HK-2 (cell line): ENCODE measurements around the gene FOXF1.

Source experiments
- DNase-seq: peaks from one replicate; pipeline ENCODE4 v3.0.0-alpha.2; 2018; ENCODE audit not compliant: unreplicated experiment

FOXF1 gene

DNA sequence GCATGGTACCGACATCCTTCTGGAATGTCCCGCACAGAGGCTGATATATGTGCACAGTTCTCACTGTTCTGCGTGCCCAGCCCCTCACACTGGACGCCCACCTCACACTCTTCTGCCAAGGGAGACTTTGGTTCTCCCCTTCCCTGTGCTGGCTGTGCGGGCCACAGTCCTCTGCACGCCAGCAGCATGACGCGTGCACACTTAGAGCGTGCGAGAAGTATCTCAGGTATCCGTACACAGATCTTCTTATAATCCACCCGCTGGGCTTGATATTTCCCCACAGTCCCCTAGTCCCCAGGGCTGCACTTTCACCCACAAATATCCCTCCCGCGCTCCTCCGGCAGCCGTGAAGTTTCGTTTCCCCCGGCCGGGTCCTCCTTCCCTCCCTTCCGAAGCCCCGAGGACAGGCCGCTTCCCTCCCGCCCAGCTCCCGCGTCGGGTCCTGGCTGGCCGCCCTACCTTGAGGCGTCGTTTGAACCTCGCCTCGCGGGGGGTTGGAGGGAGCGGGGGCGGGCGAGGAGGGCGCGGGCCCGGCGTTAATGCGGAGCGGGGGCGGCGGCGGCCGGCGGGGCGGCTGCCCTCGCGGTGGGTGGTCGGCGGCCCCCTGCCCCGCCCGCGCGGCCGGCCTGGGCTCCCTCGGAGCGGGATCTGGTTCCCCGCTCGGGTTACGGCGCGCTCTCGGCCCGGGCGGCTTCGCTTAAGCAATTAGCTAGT is 5.0 kb upstream of the FOXF1 start:
- DNase-seq: no peak

DNA sequence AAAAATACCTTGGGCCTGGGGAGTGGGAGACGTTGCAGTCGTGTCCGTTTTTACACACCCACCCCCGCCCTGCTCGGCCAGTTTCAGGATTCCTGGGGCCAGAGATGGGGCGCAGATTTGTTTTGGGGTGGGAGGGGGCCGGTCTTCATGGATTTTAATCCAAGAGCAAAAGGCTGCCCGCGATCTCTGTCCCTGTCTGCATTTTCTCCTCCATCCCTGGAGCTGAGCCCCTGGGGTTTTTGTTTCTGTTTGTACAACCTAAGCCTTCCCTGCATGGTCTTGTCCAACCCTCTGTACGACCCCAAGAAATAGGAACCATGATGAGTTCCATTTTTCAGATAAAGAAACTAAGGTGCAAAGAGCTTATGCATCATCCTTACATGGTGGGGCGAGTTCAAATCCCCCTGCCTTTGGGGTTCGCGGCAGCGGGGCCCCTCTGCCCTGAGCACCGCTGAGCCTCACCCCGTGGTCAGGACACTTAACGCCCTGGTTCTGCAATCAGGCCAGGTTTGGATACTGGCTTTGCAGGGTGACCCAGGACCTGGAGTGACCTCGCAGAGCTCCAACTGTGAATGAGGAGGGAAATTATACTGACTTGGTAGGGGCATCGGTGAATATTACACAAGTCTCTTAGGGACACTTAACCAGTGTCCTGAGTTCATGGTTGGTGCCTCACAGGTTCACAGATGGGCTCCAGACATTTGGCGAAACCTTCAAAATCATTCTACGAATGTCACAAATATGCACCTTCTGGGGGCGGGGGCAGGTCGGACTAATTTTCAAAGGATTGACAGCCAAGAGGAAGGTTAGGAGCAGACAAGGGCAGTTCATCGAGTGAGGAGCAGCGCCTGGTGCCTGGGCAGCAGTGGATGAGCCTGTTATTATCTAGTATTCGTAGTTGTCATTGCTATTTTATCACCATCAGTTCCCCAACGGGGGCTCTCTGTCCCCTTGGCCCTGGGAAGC is 4.1 kb upstream of the FOXF1 start:
- DNase-seq: no peak

DNA sequence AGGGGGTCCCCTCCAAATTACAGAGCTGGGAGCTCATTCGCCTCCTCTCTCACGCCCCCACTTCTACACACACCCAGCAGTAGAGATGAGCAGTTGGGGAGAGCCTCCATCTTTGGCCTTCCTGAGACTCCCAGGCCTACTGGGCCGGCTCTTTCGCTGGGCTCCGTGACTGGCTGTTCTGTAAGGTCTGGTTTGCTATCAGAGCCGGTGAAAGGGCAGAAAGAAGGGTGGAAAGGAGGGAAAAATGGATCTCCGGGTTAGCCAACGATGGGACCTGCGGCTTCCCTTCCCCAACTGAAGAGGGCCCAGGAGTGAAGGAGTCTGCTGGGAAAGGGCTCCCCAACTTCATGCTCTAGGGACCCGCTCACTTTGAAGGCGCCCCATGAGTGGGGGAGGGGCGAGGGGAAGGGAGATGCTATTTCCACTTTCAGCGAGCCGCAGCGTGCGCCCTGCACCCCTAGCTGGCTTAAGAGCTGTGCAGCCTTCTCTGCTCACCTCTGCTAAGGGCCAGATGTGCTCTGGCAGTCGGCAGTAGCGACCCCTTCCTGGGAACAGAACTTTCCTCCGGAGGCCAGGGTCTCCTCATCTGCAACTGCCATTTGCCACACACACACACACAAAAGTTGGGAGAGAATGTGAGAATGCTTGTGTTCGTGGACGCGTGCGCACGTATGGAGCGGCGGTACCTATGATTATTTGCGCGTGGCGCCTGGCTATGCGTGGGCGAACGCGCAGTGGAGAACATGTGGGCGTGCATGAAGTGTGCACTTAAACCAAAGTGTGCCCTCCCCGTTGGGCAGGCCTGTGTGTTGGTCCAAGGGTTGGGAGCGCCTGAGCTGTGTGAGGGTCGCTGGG is 2.9 kb upstream of the FOXF1 start:
- DNase-seq: no peak

DNA sequence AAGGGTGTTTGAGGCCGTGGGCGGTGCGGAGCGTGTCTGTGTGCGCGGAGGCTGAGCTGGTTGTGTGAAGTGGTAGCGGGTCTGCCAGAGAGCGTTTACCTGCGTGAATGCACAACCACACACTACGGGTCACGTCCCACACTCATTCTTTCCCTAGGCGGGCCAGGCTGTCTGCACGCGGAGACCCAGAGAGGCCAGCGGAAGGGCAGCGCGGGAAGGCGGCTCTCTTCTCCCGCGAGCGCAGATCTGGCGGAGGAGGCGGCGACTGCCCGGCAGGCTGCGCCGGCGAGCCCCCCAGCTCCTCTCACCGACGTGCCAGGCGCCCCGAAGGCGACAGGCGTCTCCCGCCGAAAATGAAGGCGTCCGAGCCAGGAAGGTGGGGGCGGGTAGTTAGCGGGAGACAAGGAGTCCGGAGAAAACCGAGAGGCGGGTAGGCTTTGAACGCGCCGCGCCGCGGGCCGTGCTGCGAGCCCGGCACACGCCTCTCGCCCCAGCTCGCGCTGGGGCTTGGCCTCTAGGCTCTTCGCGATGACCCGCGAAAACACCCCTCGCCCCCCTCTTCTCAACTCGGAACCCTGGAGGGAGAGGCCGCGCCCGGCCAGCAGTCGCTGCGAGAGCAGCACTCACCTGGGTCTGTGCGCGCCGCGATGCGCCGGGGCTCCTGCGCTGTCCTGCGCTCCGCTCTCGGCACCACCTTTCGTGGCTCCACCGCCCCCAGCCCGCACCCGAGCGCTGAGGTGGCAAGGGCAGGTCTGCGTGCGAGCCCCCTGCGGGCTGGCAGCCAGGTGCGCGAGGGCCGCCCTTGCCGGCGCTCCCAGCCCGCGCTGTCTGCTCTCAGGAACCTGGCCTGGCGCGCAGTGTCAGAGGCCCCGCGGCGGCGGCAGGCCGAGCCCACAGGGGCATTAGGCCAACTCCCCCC is 2.0 kb upstream of the FOXF1 start:
- no peak for DNase-seq

DNA sequence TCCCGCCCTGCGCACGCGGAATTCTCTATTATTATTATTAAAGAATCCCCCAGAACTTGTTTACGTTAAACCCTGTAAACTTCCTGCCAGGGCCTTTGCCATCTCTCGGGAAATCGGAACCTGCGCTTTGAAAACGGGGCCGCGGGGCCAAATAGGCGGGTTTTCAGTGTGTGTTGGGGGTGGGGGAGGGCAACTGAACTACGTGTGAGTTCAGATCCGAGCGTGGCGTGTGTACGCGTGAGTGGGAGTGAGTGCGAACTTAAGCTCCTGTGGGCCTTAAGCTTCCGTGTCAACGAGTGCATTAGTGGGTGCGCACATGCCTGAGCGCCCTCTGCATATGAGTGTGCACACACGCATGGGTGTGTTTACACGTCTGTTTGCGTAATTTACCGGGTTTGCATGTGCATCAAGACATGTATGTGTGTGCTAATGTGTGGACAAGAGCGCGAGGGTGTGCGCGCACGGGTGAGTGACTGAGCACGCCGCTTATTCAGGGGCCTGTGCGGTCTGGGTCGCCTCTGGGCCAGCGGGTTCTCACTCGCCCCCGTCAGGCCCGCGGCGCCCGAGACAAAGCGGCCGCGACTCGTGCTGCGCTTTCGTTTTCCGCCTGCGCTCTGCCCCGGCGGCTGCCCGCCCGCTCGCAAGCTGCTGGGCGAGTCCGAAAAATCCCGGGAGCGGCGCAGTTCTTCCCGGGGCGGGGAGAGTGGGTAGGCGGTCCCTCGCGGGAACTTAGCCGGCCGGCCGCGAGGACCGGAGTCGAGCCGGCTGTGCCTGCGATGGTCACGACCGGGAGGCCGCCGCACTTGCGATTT is 1.2 kb upstream of the FOXF1 start:
- DNase-seq: peak; percentile 20

DNA sequence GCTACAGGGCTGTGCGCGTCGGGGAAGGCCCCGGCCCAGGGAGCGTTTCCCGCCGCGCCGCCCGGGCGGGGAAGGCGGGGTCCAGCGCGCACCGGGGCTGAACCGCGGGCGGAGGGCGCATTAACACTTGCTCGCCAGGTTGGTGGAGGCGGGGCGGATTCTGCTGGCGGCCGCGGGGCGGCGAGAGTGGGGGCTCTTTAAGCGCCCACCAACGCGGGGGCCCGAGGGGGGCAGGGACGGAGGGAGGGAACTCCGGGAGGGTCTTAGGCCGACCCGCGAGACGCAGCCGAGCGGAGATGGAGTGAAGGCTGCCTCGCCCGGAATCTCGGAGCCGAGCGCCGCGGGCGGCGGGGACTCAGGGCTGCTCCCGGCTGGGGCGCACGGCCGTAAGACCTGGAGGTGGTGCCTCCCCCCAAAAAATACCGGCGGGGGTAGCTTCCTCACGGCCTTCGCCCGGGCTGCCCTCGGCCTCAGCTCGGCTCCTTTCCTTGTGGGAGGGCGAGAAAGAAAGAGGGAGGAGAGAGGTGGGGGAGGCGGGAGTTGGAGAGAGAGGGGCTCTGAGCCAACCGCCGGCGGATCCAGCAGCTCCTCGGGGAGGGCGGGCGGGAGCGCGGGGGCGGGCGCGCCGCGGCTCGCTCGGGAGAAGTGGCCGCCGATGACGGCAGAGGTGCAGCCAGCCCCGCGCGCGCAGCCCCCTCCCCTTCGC is 415 bp upstream of the FOXF1 start:
- DNase-seq: no peak

DNA sequence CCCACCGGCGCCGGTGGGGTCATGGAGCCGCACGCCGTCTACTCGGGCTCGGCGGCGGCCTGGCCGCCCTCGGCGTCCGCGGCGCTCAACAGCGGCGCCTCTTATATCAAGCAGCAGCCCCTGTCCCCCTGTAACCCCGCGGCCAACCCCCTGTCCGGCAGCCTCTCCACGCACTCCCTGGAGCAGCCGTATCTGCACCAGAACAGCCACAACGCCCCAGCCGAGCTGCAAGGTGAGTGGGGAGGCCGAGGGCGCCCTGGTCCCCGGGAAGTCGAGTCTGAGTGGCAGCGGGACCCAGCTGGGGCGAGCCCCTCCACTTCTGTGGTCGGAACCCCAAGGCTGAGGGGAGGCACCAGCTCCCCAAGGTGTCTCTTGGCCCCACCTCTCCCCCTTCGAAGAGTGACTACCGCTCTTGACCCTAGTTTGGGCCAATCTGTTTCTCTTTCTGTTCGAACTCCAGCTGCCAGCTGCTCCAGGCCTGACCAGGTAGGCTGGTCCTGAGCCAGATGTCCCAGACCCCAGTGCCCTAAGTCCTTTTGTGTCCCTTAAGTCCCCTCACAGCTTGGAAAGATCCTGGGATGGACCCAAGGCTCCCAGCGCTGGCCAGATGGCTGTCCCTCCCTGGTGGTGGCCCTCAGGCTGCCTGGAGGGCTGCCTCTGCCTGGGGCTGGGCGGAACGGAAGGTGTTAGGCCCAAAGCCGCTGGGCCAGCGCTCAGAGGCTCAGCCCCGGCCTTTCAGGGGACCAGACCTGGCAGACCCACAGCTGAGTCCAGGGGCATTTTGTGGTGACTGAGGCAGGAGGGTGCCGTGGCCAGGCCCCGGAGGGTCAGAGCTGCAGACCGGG is 1.2 kb downstream of the FOXF1 start:
- DNase-seq: no peak

DNA sequence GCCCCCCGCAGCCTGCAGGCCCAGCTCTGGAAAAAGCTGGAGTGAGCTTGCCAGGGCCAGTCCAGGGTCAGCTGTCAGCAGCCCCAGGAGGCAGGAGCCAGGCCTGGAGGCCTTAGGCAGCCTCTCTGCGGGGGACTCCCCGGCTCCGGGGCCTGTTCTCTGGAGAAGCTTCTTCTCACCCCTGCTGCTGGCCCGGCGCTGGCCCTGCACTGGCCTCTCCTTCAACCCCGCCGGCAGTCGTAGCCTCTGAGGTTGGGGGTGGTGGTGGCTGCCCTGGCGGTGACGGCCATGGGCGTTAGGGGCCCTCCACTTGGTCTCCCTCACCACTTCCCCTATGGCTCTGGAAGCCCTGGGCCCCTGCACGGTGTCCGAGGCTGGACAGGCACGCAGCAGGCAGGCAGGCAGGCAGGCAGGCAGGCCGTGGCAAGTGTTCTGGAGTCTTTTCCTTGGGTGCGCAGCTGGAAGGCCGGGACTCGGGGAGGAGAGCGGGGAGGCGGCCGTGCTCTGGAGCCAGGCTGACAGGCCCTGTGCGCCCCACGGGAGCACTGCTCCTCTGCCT is 2.1 kb downstream of the FOXF1 start:
- no peak for DNase-seq

DNA sequence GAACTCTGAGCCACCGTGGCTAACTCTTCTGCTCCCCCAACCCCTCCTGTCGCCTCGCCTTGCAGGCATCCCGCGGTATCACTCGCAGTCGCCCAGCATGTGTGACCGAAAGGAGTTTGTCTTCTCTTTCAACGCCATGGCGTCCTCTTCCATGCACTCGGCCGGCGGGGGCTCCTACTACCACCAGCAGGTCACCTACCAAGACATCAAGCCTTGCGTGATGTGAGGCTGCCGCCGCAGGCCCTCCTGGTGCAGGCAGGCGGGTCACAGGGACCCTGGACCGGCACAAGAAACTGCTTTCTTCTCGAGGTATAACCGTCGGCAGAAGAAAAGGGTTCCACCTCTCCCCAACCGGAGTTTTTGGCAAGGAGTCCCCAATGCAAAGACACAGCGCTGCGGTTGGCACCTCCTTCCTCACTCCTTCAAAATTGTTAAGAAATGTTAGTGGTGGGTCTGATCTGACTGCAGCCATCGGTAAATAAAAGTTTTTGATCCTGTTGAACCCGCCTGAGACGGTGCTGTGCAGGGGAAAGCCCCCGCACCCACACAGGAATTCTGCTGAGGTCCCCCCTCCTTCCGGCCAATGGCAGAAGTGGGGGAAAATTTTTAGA is 2.6 kb downstream of the FOXF1 start:
- no peak for DNase-seq

DNA sequence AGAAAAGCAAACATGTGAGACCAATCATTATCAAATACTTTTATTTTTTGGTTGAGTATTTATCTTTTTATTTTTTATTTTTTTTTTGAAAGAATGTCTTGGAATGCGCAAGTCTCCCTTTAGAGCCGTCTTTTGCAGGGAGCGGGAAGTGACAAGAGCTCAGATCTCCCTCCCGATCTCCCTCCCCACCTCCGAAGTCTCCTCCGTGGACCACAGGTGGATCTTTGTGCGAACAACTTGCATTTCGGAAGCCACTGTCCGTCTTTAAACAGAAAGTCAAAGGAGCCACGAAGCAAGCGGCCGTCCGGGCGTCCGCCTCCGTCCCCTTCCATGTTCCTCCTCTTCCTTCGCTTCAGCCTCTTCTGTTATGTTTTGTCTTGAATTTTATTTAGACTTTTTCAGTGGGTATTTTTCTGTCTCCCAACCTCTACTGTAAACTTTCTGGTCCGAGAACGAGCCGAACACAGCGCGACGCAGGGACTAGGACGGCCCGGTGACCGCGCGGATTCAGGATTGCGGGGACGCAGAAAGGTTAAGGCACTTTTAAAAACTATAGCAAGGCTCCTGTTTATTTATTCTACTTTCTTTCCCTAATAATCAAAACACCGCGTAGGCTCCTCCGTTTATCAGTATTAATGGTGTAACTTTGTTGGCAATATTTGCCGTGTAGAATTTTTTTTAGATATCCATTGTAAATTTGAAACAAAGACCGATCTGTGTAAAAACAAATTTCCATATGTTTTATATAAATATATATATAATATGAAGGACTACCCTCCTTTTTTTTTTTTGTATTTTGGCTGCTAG is 3.3 kb downstream of the FOXF1 start:
- DNase-seq: no peak

DNA sequence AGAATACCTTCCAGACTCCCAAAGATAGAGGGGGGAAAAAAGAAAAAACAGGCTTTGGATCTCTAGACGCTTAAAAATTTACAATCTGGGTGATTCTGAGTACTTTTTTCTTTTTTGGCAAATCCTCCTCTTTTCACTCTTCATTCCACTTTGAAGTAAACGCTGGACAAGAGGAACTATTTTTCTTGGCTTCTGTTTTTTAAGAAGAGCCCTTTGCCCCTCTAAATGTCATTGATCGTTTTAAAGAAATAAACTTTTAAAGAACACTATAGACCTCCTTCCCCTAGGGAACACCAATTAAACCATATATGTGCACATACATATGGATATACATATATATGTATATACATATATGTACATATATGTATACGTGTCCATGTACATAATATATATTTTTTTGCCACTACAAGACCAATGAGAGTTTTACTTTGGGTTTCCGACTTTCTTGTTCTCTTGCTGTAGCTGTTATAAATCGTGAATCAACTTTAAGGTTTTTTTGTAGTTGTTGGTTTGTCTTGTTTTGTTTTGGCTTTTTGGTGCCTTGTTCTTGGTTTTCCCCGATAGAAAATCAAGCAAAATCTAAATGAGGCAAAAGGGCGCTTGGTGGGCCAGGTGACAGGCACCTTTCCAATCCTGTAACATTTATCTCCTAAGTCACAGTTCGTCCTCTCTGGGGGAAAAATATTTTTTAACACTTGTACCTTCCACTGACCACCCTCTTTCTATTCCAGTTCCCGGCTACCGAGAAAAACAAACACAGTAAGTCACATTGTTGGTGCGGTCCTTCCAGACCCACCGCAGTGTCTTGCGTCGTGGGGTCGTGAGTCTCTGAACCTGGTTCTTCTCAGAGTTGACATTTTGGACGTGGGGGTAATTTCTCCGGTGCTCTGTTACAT is 4.4 kb downstream of the FOXF1 start:
- no peak for DNase-seq

DNA sequence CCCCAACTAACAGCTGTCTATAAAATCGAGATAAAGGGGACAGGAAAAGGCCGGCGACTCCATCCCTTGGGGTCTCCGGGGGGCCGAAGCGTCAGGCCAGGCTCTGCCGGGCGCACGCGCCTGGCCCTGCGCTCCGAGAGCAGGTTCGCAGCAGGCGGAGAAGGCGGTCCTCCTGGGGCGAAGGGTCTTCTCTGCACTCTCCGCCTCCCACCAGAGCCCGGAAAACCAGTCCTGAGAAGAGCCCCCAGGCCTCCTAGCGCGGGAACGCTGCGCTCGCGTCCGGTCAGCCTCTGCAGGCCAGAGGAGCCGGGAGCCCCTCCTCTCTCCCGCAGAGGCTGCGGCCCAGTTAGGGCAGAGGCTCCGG is 5.1 kb downstream of the FOXF1 start:
- no peak for DNase-seq

DNA sequence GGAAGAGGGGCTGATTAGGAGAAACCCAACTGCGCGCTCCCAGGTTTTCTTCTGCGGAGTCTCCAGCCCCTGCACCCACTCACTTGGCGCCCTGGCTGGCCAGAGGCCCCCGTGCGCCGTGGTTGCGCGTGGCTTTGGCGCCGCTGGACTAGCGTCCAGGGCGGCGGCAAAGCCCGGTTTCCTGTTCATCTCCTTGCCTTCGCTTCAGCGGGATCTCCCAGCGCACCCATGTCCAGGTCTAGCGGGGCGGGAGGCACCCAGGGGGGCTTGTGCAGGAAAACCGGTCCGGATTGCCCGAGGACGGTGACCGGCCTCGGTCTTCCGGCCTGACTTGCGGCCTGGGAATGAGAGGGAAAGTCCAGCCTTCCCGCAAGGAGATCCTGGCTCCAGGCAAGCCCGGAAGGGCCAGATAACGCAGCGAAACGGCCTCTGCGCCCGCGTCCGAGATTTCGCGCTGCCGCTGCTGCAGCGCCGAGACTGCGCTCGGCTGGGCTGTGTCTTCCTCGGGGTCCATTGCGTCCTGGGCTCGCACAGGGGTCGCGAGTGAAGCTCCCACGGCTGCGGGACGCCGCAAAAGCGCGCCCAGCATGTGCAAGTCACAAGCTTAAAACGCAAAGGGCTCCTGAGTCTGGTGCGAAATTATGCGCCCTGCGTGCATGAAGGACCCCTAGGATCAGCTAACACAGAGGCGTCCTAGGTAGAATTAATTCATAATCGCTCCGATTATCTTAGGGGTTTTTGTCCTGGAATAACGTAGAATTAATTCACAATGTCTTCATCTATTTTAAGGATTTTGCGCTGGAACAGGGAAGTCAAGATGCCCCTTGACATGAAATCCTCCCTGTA is 5.7 kb downstream of the FOXF1 start:
- DNase-seq: no peak

DNA sequence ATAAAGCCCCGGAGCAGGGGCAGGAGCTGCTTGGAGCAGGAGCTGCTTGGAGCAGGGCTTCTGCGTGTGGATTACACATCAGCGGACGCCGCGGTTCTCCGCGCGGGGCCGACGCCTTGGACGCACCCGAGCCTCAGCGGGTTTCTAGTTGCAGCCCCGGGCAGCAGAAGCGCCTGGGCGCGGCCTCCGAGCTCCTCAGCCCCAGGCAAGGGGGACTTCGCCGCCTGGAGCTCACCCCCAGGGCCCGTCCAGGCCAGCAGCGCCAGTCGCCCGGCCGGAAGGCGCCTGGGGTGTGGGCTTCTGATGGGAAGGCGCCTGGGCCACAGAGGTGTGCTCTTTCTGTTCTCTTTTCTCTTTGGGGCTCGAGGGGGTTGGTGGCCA is 6.3 kb downstream of the FOXF1 start:
- DNase-seq: no peak

DNA sequence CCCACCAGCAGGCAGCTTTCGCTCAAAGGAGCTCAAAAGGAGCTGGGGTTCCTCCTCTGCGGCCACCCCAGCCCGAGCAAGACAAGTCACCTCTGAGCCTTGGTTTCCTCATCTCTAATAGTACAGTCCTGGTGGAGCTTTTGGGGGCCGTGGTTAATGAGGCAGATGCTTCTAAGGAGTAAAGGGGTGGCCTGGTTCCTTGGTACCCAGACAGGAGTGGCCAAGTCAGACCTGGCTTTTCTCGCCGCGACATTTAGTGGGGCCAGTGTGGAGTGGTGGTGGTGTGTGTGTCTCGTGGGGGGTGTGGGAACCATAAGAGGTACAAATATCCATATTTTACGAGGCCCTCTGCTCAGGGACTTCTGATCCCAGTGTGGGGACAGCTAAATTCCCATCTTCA is 6.7 kb downstream of the FOXF1 start:
- no peak for DNase-seq
